Nucleus accumbens (tissue), 56 donors: ENCODE data around the gene FGF21.
"Not testable (repeated sequence)": the region's sequence is repeated elsewhere in the genome, so short reads cannot be mapped to it uniquely, and the experiment has no call there.

Source experiments
- DNase-seq, 56 donors: peaks; one replicate each; lab custom pipeline; 2025; lab: John Stamatoyannopoulos, UW

The FGF21 gene

GRCh38 chr19:48750771-48751504, 4.4 kb upstream of the FGF21 start:
- DNase-seq, result no peak

- DNase-seq, result no peak
These were observed 3.4 kb upstream of the FGF21 start for GRCh38 chr19:48751845-48752495.

- DNase-seq, result peak in 1 of 56 donors; percentile 14
These were observed 2.6 kb upstream of the FGF21 start, which contains the start of gene FUT1 for GRCh38 chr19:48752496-48753365. Gene FUT1 (minus strand): TSS chr19:48752641. CDS start chr19:48751281, 1,360 bp downstream.

- no peak for DNase-seq
These were observed 463 bp downstream of the FGF21 start for GRCh38 chr19:48755787-48756186.

- DNase-seq, result no peak
These were observed 888 bp downstream of the FGF21 start for GRCh38 chr19:48756212-48756611.

GRCh38 chr19:48756686-48757085, 1.4 kb downstream of the FGF21 start:
- no peak for DNase-seq

GRCh38 chr19:48757089-48757675, 1.9 kb downstream of the FGF21 start:
- no peak for DNase-seq

- DNase-seq, result no peak
These were observed 2.4 kb downstream of the FGF21 start for GRCh38 chr19:48757741-48758144.

- no peak for DNase-seq
These were observed 5.3 kb downstream of the FGF21 start for GRCh38 chr19:48760504-48761205.

- DNase-seq, result not testable (repeated sequence)
These were observed 10.5 kb downstream of the FGF21 start for GRCh38 chr19:48765816-48766215.

- DNase-seq, result not testable (repeated sequence)
These were observed 12.9 kb downstream of the FGF21 start for GRCh38 chr19:48768171-48768753.

- no peak for DNase-seq
These were observed 13.8 kb downstream of the FGF21 start for GRCh38 chr19:48768994-48769713.

- DNase-seq, result no peak
These were observed 14.9 kb downstream of the FGF21 start for GRCh38 chr19:48770266-48770665.

- no peak for DNase-seq
These were observed 15.6 kb downstream of the FGF21 start for GRCh38 chr19:48770734-48771472.

GRCh38 chr19:48772503-48772953, 17.2 kb downstream of the FGF21 start:
- no peak for DNase-seq

- no peak for DNase-seq
These were observed 21.8 kb downstream of the FGF21 start for GRCh38 chr19:48777139-48777538.

GRCh38 chr19:48777720-48778119, 22.4 kb downstream of the FGF21 start:
- no peak for DNase-seq

GRCh38 chr19:48779636-48780035, 24.3 kb downstream of the FGF21 start:
- DNase-seq, result no peak
